Peyer's patch (tissue), 4 donors: ENCODE measurements around the gene CST9L. TPM values are rescaled to one million over a fixed set of nuclear protein-coding genes. Genes with fewer than 3 reads are reported as not detected.

ENCODE experiments used
- DNase-seq, 3 donors: peaks; one replicate each; pipeline ENCODE4 v3.0.0-alpha.2; 2017 to 2019
- H3K27ac ChIP-seq, 4 donors: fragments of 200-600 bp; sonication (generic); one replicate each; pipeline ENCODE4 v1.5.1; 2016 to 2019
- H3K27me3 ChIP-seq, 2 donors: fragments of 200-600 bp; sonication (generic); one replicate each; pipeline ENCODE4 v1.5.1; 2019
- H3K36me3 ChIP-seq, 3 donors: fragments of 200-600 bp; sonication (generic); one replicate each; pipeline ENCODE4 v1.5.1; 2016 to 2019
- H3K4me1 ChIP-seq, 4 donors: fragments of 200-600 bp; sonication (generic); one replicate each; pipeline ENCODE4 v1.5.1; 2016 to 2019
- H3K4me3 ChIP-seq, 4 donors: fragments of 200-600 bp; sonication (generic); 1 replicate in 3 of 4; 2 replicates in 1 of 4; pipeline ENCODE4 v1.5.1; 2016 to 2019; ENCODE audit warnings: mild to moderate bottlenecking in 1 of 4
- H3K9me3 ChIP-seq, 4 donors: fragments of 200-600 bp; sonication (generic); one replicate each; pipeline ENCODE4 v1.5.1; 2016 to 2019; ENCODE audit warnings: mild to moderate bottlenecking in 1 of 4
- POLR2A ChIP-seq, 2 donors: fragments of 450-650 bp; IDR thresholded peaks; one replicate each; pipeline ENCODE4 v1.5.1; 2017; ENCODE audit warnings: antibody characterized with exemption in 2 of 2, mild to moderate bottlenecking in 2 of 2, moderate library complexity in 2 of 2
- total RNA-seq, 4 donors: library from RNA; depleted of rRNA; stranded (reverse); fragments of >200 nt; gene quantifications; one replicate each; pipeline ENCODE4 v1.1.0, GENCODE V29; 2016
- TF ChIP-seq, protein P1 (sequence below), 6 experiments: fragments of 450-650 bp in 4 of 6; fragments of 200-600 bp in 2 of 6; sonication (generic) in 1 of 6; IDR thresholded peaks; one replicate each; pipeline ENCODE4 v1.5.1; 2017 to 2019; ENCODE audit warnings: antibody characterized with exemption in 6 of 6, mild to moderate bottlenecking in 3 of 6, moderate library complexity in 1 of 6

CST9L gene
- total RNA-seq, 4 donors from 2014 or later: not detected

DNA sequence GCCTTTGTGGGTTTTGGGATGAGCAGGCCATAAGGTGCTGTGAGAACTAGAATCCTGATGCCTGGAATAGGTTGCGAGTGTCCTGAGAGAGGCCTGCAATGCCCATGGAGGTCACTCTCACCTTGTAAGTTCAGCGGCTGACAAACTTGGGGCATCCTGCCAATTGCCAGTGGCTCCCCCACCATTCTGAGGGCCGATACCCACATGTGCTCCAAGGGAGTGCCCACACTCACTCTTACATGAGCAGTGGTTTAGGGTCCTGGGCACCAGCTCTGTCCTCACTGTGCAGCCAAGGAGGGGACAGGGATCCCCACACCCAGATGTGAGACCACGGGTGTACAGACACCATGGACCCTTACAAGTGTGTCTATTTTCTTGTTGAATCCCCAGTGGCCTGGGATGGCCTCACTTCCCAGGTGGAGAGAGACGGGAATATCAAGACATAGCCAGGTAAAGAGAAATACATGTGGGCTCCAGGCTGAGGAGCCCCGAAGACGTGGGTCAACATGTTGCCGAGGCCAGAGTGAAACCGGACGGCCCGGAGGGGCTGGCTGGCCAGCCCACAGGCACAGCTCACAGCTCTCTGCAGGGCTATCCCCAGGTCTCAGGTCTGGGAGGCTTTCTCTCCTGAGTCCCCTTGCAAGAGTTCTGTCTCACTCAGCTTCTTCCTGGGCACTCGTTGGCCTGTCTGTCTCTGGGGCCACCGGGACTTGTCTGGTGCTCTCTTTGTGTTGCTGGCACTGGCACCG lies 39.4 kb upstream of the CST9L start:
- Histone ChIP-seq H3K9me3 (no peaks in the 10 kb centered on the region), H3K27me3 (no peaks in the 10 kb centered on the region), H3K27ac (no peak overlapping the region), H3K36me3 (no peaks in the 10 kb centered on the region), H3K4me1 (no peaks in the 10 kb centered on the region), H3K4me3 (no peak overlapping the region)
- no peak for DNase-seq
- TF ChIP-seq POLR2A (IDR thresholded peaks at IDR 0.05): no peak
- TF ChIP-seq, protein P1, sequence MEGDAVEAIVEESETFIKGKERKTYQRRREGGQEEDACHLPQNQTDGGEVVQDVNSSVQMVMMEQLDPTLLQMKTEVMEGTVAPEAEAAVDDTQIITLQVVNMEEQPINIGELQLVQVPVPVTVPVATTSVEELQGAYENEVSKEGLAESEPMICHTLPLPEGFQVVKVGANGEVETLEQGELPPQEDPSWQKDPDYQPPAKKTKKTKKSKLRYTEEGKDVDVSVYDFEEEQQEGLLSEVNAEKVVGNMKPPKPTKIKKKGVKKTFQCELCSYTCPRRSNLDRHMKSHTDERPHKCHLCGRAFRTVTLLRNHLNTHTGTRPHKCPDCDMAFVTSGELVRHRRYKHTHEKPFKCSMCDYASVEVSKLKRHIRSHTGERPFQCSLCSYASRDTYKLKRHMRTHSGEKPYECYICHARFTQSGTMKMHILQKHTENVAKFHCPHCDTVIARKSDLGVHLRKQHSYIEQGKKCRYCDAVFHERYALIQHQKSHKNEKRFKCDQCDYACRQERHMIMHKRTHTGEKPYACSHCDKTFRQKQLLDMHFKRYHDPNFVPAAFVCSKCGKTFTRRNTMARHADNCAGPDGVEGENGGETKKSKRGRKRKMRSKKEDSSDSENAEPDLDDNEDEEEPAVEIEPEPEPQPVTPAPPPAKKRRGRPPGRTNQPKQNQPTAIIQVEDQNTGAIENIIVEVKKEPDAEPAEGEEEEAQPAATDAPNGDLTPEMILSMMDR (IDR thresholded peaks at IDR 0.05): no peak

- DNase-seq: peak; percentile 35 to 85 (median 81)
- no peaks in the 10 kb centered on the region for H3K9me3 ChIP-seq
- no peaks in the 10 kb centered on the region for H3K36me3 ChIP-seq
- H3K27ac ChIP-seq: no peak overlapping the region
- no peaks in the 10 kb centered on the region for H3K4me1 ChIP-seq
- TF ChIP-seq, protein P1 (IDR thresholded peaks at IDR 0.05): peak in 5 of 6 experiments; percentile 17 to 84 (median 78)
- TF ChIP-seq POLR2A (IDR thresholded peaks at IDR 0.05): no peak
- no peaks in the 10 kb centered on the region for H3K27me3 ChIP-seq
- H3K4me3 ChIP-seq: no peak overlapping the region
Measured at GRCh38 chr20:23606652-23607049, 38.4 kb upstream of the CST9L start.

DNA sequence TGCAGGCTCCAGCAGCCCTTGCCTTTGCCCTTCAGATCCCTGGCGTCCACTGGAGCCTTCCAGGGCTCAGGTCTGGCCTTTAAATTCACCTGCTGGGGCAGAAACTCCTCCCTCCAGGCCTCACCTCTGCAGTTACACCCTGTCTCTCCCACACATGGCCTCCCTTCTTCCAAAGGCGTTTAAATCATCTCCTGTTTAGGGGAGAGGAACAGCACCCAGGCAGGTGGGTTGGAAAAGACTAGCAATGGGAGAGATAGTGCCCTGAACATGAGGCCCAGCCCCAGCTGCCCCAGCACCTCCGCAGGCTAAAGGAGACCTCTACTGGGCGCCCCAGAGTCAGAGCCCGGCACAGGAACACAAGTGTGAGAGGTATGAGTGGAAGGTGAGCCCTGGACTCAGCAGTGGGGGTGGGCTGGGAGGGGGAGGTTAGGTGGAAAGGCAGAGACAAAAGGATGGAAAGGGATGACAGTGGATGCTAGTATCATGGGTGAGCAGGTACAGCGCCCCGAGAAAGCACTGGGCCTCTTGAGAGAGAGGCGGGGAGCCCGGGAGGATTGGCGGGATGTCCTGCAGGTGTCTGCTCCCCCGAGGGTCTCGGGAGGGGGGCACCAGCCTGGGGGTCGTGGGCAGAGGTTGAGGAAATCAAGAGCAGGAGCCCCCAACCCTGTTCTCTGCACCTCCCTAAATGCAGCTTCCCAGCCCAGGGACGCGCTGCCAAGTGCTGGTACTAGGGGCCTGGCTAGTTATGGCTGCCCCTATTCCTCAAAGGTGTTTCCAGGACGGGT lies 37.8 kb upstream of the CST9L start, which contains the start of gene CST9:
TSS of gene CST9 (minus strand) at position 51 of the 785 bp plus-strand sequence. CDS start 53 bp downstream, outside the sequence.
- no peak within 1 kb of the TSS for H3K4me3 ChIP-seq
- H3K27me3 ChIP-seq: no peaks in the 10 kb centered on the region
- TF ChIP-seq POLR2A (IDR thresholded peaks at IDR 0.05): no peak
- TF ChIP-seq, protein P1 (IDR thresholded peaks at IDR 0.05): no peak
- H3K9me3 ChIP-seq: no peaks in the 10 kb centered on the region
- no peak for DNase-seq
- no peak within 1 kb of the TSS for H3K27ac ChIP-seq
- no peaks in the 10 kb centered on the region for H3K36me3 ChIP-seq
- no peaks in the 10 kb centered on the region for H3K4me1 ChIP-seq

DNA sequence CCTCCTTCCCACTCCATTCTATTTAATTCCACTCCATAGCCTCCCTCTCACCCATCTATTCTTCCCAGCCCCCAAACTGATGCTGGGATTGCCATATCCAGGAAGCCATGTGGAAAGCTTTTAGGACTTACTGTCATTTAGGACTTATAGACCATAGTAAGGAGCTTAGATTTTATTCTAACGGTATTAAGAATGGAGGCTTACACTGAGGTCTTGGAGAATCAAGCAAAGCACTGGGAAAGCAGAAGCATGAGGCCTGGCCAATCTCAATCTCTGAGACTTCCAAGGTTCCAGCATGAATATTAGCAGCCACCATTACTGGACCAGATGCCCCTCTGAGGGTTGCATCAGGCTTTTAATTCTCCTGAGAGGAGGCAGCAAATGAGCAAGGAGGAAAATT lies 36.0 kb upstream of the CST9L start:
- Histone ChIP-seq H3K4me3 (no peak overlapping the region), H3K4me1 (no peaks in the 10 kb centered on the region), H3K36me3 (no peaks in the 10 kb centered on the region), H3K27me3 (no peaks in the 10 kb centered on the region), H3K9me3 (no peaks in the 10 kb centered on the region), H3K27ac (no peak overlapping the region)
- no peak for TF ChIP-seq POLR2A (IDR thresholded peaks at IDR 0.05)
- TF ChIP-seq, protein P1 (IDR thresholded peaks at IDR 0.05): no peak
- DNase-seq: no peak

DNA sequence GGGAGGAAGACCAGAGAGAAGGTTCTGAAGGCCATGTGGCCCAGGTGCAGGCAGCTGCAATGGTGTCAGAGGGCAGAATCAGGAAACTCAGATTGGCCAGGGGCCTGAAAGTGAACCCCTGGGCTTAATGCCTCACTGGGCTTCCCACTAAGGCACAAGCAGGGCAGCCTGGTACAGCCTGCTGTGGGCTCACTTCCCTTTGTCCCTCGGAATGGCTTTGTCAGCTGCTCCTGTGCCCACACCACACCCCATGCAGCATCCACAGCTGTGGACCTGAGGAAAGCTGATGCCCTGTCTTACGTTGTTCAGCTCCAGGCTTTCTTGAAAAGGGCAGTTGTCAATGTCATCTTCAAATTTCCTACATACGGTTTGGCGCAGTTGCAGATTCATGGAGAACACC lies 35.0 kb upstream of the CST9L start:
- H3K36me3 ChIP-seq: no peaks in the 10 kb centered on the region
- no peak overlapping the region for H3K4me3 ChIP-seq
- no peaks in the 10 kb centered on the region for H3K9me3 ChIP-seq
- DNase-seq: no peak
- H3K27me3 ChIP-seq: no peaks in the 10 kb centered on the region
- H3K4me1 ChIP-seq: no peaks in the 10 kb centered on the region
- H3K27ac ChIP-seq: no peak overlapping the region
- no peak for TF ChIP-seq POLR2A (IDR thresholded peaks at IDR 0.05)
- TF ChIP-seq, protein P1 (IDR thresholded peaks at IDR 0.05): no peak
